Astrocyte (in vitro differentiated cells and primary cell): ENCODE results near the gene RNF166.

Experiments used
- CTCF ChIP-seq: IDR thresholded peaks from 2 replicates; pipeline ENCODE4 v1.5.1; 2011; ENCODE audit warnings: low read depth, mild to moderate bottlenecking, inconsistent platforms, low read length, moderate library complexity; ENCODE audit not compliant: insufficient read depth
- EZH2 ChIP-seq: IDR thresholded peaks from 2 replicates; pipeline ENCODE4 v1.6.1; 2012; ENCODE audit warnings: mild to moderate bottlenecking, low read length, inconsistent platforms; ENCODE audit not compliant: insufficient read depth

- no peak for TF ChIP-seq CTCF
- TF ChIP-seq EZH2, result no peak
Measured at GRCh38 chr16:88723911-88724310, 17.7 kb upstream of the RNF166 start.
